LNCAP (cell line): ENCODE results near the gene SAFB.

Experiments used
- TF ChIP-seq, protein P1 (sequence below): fragments of 450-650 bp; IDR thresholded peaks from 2 replicates; pipeline ENCODE4 v1.5.1; 2017; ENCODE audit warnings: mild to moderate bottlenecking

SAFB gene

DNA sequence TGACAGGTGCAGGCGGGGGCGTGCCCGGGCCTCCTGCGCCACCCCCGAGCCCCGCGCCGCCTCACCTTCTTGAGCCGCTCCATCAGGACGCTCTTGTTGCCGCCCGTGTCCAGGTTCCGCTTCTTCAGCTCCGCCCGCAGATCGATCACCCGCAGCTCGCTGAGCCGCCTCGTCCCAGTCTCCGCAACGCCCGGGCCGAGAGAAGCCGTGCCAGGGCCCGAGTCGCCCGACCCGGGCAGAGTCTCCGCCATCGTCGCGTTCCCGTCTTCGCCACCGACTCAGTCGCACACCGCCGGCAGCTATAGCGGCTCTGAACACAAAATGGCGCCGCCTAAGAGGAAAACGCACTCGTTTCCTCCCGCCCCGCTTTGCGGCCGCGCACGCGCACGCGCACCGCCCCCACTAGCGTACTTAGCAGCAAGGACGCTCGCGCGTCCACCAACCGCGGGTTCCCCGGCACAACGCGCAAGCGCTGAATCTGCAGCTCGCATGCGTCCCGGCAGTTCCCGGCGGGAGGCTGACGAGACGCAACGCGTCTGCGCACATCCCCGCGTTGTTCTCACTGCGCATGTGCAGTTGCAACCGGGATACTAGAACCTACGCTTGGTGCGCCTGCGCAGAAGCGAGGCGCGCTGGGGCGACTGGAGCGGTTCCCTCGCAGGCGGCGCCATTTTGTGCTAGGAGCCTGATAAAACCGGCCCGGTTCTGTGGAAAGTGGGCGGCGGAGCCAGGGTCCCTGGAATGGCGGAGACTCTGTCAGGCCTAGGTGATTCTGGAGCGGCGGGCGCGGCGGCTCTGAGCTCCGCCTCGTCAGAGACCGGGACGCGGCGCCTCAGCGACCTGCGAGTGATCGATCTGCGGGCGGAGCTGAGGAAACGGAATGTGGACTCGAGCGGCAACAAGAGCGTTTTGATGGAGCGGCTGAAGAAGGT is at the start of gene SAFB, which contains the start of gene SAFB2:
Gene SAFB (plus strand): TSS at position 619 of the 932 bp plus-strand sequence. CDS start 123 bp downstream, at position 742.
Gene SAFB2 (minus strand): TSS at position 312 of the 932 bp plus-strand sequence. CDS start 61 bp downstream, at position 251.
- TF ChIP-seq, protein P1, sequence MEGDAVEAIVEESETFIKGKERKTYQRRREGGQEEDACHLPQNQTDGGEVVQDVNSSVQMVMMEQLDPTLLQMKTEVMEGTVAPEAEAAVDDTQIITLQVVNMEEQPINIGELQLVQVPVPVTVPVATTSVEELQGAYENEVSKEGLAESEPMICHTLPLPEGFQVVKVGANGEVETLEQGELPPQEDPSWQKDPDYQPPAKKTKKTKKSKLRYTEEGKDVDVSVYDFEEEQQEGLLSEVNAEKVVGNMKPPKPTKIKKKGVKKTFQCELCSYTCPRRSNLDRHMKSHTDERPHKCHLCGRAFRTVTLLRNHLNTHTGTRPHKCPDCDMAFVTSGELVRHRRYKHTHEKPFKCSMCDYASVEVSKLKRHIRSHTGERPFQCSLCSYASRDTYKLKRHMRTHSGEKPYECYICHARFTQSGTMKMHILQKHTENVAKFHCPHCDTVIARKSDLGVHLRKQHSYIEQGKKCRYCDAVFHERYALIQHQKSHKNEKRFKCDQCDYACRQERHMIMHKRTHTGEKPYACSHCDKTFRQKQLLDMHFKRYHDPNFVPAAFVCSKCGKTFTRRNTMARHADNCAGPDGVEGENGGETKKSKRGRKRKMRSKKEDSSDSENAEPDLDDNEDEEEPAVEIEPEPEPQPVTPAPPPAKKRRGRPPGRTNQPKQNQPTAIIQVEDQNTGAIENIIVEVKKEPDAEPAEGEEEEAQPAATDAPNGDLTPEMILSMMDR, result no peak

DNA sequence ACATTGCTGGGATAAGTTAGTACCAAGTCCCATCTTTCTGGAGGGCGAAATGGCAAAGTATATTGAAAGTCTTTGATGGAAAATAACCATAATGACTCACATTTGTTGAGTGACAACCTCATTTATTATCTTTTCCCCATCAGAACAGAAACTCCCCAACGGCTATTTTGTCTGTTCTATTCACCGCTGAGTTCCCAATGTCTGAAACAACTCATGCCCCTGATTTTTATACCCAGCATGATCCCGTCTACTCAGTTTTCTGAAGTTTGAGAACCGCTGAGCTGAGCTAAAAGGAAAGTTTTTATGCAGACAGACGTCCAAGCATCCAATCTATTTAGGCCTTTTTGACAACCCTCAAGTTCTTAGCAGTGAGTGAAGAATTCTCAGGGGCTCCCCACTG is 47.3 kb upstream of the SAFB start:
- TF ChIP-seq, protein P1, result no peak

DNA sequence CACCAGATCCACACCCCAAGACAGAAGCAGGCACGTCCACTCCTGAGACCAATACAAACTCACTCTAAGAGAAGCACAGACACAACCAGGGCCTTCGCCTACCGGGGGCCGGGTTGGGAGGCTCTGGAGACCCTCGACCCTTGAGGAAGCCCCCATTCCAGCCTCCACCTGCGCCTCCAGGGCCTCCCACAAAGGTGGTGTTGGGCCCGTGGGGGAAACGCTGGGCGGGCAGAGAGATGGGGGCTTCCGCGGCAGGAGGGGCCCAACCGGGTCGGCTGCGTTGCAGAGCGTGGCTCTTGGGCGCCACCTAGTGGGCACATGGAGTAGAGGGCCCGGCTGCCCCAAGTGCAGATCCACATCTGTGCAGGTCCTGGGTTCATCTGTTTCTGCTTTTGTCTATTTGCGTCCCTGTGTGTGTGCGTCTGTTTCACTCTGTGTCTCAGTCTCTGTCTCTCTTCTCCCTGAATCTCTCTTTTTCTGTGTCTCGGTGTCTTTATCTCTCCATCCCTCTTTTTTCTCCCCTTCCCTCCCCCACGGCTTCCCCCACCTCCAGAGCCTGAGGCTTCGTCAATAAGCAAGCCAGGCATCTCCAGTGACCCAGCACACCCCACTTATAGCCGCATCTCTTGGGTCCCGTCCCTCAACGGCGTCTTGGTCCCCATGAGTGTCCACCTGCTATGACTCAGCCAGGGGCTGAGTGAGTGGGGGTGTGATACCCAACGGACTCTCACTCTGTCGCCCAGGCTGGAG is 44.6 kb upstream of the SAFB start:
- TF ChIP-seq, protein P1, result peak; percentile 98

DNA sequence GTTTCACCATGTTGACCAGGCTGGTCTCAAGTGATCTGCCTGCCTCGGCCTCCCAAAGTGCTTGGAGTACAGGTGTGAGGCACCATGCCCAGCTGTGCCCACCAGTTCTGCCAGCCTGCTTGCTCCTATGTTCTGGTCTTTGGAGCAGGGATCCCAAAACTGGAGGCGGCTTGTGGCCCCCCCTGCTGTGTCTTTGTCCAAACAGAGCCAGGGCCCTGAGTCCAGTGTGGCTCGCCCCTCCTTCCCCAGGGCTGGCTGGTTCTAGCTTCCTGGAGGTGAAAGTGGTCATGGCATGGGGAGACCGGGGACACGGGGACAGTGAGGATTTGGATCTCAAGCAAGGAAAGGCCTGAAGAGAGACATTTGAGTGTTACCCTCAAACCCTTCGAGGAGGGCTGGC is 43.6 kb upstream of the SAFB start:
- TF ChIP-seq, protein P1, result no peak

DNA sequence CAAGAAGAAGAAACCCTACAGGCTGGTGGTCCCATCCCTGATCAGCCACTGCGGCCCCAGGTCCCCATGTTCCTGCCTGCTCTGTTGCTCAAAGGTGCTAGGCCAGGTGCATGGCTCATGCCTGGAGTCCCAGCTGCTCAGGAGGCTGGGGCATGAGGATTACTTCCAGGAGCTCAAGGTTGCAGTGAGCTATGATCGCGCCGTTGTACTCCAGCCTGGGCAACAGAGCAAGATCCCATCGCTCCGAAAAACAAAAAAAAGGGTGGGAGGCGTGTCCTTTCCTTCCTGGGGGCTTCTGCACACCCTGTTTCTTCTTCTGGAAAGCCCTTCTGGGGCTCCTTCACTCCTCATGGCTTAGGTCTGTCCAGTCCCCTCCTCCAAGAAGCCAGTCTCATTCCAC is 43.2 kb upstream of the SAFB start:
- TF ChIP-seq, protein P1, result no peak

DNA sequence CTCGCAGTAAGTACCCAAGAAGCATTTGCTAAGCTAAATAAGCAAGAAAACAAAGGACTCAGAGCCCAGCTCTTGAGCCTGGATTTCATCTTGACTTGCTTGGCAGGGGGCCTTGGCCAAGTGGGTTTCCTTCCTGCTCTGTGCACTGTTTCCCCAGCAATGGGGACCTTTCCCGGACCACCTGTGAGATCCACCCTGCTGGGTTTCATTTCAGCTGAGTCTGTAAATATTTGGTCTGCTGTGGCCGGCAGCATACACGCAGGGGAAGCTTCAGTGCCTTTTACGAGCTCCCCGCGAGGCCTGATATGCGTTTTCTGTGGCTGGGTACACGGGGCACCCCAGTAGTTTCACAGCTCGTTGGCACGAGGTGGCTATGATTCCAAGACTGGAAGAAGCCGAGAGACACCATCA is 42.7 kb upstream of the SAFB start:
- TF ChIP-seq, protein P1, result no peak

DNA sequence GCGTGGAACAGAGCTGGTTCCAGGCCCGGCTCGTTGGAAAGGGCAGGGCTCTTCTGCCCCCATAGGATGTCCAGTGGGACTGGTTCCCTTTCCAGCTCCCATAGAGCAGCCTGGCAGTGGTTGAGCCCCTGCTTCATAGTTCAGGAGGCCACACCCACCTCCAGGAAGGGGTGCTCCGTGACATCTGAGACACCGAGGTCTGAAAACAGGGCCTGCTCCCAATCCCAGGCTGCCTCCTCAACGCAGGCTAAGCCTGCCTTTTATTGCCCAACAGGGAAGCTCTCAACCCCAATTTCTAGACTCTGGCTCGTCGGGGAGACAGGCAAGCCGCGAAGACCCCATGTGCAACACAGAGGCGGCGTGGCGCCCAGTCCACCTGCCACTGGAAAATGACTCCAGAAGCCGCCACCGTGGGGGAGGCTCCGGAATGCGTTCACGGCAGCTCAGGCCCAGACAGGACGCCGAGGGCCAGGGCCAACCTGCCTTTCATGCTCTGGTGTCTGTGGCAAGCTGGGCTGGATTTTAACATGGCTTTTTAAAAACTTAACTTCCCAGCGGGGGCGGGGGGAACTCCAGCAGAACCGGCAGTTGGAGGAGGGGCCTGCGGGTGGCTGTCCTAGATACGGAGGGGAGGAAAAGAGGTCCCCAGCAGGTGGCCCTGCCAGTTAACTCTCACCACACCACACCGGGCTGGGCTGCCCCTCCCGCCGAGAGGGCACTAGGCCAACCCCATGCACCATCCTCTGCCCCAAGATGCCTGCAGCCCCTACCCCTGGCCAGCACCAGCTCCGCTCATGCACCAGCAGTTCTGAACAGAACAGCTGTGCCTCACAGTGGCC is 37.2 kb upstream of the SAFB start:
- TF ChIP-seq, protein P1, result no peak
